Activated CD4-positive, alpha-beta T cell treated with anti-CD3 and anti-CD28 coated beads, Interleukin-2, amount 50 U/mL, for 48 hours (primary cell): Measurements from ENCODE around the gene MAB21L3.

Experiments used
- DNase-seq, 2 experiments: peaks; one replicate each; pipeline ENCODE4 v3.0.0-alpha.2; 2020

The MAB21L3 gene

GRCh38 chr1:116166655-116167054 is 55.5 kb downstream of the MAB21L3 start:
- no peak for DNase-seq

- peak in 1 of 2 experiments; percentile 11 for DNase-seq
Measured at GRCh38 chr1:116167625-116168276, 56.6 kb downstream of the MAB21L3 start.

- DNase-seq, result peak; percentile 87 to 89
Measured at GRCh38 chr1:116168277-116169032, 57.3 kb downstream of the MAB21L3 start.

GRCh38 chr1:116169898-116170297 is 58.7 kb downstream of the MAB21L3 start:
- DNase-seq, result no peak

DNA sequence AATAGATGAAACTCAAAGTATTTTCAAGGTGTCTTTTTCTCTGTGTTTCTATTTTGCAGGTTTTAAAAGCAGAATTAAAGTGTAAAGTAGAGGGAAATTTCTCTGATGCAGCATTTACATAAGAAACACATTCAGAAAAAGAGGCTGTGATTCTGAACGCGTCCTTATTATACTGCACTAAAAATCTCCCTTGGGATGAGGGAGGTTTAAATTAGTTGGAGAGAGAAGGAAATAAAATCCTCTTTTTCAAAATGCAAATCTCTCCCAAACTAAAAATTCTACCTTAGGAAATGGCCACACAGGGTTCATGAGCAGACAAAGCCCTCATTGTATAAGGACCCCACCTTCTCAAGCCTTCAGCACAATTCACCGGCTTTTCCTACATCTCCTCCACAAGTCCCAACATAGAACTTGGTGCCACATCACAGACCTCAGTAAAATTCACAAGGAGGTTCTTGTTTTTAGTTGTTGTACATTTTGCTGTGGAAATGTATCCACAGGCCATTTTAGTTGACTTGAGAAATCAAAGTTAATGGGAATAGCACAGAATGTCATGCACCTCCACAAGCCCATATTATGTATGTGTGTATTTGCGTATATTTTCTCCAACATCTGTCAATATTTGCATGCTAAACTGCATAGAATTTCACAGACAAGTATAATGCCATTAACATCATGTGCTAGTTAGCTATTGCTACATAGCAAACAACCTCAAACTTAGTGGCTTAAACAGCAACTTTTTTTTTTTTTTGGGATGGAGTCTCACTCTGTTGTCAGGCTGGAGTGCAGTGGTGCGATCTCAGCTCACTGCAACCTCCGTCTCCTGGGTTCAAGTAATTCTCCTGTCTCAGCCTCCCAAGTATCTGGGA is 59.8 kb downstream of the MAB21L3 start:
- no peak for DNase-seq

DNA sequence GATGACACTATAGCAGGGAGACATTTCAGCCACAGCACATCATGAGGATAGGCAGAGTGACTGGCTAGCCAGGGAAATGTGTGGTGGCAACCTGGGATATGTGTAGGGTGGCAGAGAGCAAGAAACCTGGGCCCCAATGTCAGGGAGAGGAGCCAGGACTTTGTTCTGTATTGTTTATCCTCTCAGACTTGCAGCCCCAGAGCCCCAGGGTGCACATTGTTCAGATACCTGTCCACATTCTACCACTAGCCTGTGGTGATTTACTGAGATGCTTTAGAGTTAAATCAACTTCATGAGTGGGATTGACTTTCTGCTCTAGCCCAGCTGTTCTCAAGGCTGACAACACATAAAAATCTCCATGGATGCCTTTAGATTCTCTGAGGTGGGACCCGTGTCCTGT is 61.5 kb downstream of the MAB21L3 start:
- no peak for DNase-seq

- no peak for DNase-seq
Measured at GRCh38 chr1:116175611-116176010, 64.4 kb downstream of the MAB21L3 start.

DNA sequence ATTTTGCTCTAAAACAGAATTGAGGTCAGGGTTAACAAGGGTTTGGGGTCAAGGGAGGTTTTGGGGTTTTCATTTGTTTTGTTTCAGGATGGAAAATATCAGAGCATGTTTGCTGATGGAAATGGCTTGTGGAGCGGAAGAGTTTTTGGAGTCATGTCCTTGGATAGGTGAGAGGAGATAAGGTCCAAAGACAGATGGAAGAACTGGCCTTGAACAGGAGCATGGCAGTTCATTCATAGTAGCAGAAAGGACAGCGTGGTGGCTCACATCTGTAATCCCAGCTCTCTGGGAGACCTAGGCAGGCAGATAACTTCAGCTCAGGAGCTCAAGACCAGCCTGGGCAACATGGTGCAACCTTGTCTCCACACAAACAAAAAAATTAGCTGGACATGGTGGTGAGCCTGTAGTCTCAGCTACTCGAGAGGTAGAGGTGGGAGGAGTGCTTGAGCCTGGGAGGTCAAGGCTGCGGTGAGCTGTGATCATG is 65.1 kb downstream of the MAB21L3 start:
- no peak for DNase-seq

DNA sequence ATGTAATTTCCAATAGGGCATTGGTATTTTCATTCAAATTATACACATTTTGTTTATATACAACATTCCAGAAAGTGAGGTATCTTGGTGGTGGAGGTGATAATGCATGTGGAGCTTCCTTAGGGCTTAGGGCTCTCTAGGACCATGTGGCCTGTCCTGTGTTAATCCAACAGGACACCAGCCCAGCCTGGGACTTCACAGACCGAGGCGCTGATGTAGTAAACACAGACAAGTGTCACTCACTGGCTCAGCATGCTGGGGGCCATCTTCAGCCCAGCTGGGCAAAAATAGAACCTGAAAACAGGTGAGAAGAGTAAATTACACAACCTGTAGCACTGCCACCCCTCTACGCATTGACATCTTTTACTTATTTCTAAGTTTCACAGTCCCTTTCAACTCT is 66.7 kb downstream of the MAB21L3 start:
- no peak for DNase-seq

DNA sequence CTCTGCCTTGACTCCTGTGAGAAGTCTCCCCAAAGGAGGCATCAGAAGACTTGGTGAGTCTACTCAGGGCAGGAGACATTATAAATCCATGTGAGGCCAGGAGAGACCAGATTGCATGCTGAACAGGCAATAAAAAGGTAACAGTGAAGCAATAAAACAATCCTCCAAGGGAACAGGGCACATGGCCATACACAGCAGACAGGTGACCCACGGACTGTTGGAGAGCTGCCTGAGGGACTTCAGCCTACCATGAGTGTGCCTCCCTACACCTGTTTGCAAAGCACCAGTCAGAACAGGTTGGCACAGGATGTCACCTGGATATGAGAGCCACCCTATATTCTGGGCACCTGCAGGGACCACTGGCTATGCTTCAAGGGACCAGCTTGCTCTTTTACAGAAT is 67.6 kb downstream of the MAB21L3 start:
- DNase-seq, result no peak

- DNase-seq, result no peak
Measured at GRCh38 chr1:116179419-116179818, 68.2 kb downstream of the MAB21L3 start.

GRCh38 chr1:116179964-116180363 is 68.8 kb downstream of the MAB21L3 start:
- DNase-seq, result no peak

GRCh38 chr1:116182019-116182714 is 71.0 kb downstream of the MAB21L3 start:
- no peak for DNase-seq
